B cell (primary cell): Measurements from ENCODE around the gene MSH3.

ENCODE experiments used
- CTCF ChIP-seq: fragments of 200-600 bp; IDR thresholded peaks from one replicate; pipeline ENCODE4 v1.8.0; 2022; ENCODE audit warnings: antibody characterized with exemption, mild to moderate bottlenecking
- EZH2 ChIP-seq: IDR thresholded peaks from 2 replicates; pipeline ENCODE4 v1.6.1; 2012; ENCODE audit warnings: borderline replicate concordance, low read depth, mild to moderate bottlenecking, moderate library complexity, low read length; ENCODE audit not compliant: insufficient read depth, poor library complexity, severe bottlenecking

GRCh38 chr5:80655231-80655774 is 851 bp downstream of the MSH3 start:
- TF ChIP-seq CTCF (peak; percentile 2), EZH2 (no peak)
